Smooth muscle cell (in vitro differentiated cells): Measurements from ENCODE around the gene PGP. TPM values are rescaled to one million over a fixed set of nuclear protein-coding genes. Genes with fewer than 3 reads are reported as not detected.

Experiments
- DNase-seq: peaks from one replicate; lab custom pipeline; 2025; ENCODE audit not compliant: unreplicated experiment; lab: John Stamatoyannopoulos, UW
- H2AFZ ChIP-seq: fragments of 200-600 bp; sonication (generic); 2 replicates; pipeline ENCODE4 v1.6.0; 2016; ENCODE audit warnings: antibody characterized with exemption, low read depth, mild to moderate bottlenecking
- H3F3A ChIP-seq: fragments of 200-600 bp; sonication (generic); 2 replicates; pipeline ENCODE4 v1.6.0; 2017; ENCODE audit warnings: antibody characterized with exemption, low read depth
- H3K27ac ChIP-seq: fragments of 200-600 bp; sonication (generic); 2 replicates; pipeline ENCODE4 v1.5.1; 2016; ENCODE audit warnings: low read depth, mild to moderate bottlenecking
- H3K27me3 ChIP-seq: fragments of 200-600 bp; sonication (generic); 2 replicates; pipeline ENCODE4 v1.6.1; 2016; ENCODE audit warnings: low read depth, mild to moderate bottlenecking
- H3K36me3 ChIP-seq: fragments of 200-600 bp; sonication (generic); 2 replicates; pipeline ENCODE4 v1.5.1; 2016; ENCODE audit warnings: low read depth
- H3K4me1 ChIP-seq: fragments of 200-600 bp; sonication (generic); 2 replicates; pipeline ENCODE4 v1.5.1; 2016; ENCODE audit warnings: low read depth
- H3K4me2 ChIP-seq: fragments of 200-600 bp; sonication (generic); 2 replicates; pipeline ENCODE4 v1.6.0; 2016; ENCODE audit warnings: mild to moderate bottlenecking
- H3K4me3 ChIP-seq: fragments of 200-600 bp; sonication (generic); 2 replicates; pipeline ENCODE4 v1.5.1; 2016; ENCODE audit warnings: mild to moderate bottlenecking
- H3K79me2 ChIP-seq: fragments of 200-600 bp; sonication (generic); 2 replicates; pipeline ENCODE4 v1.6.0; 2016; ENCODE audit warnings: low read depth, mild to moderate bottlenecking
- H3K9ac ChIP-seq: fragments of 200-600 bp; sonication (generic); 2 replicates; pipeline ENCODE4 v1.6.0; 2016; ENCODE audit warnings: low read depth
- H3K9me3 ChIP-seq: fragments of 200-600 bp; sonication (generic); replicated peaks from 2 replicates; pipeline ENCODE4 v1.5.1; 2016; ENCODE audit warnings: low read depth
- H4K20me1 ChIP-seq: fragments of 200-600 bp; sonication (generic); 2 replicates; pipeline ENCODE4 v1.6.0; 2016; ENCODE audit warnings: low read depth
- CTCF ChIP-seq: fragments of 200-600 bp; sonication (generic); IDR thresholded peaks from 2 replicates; pipeline ENCODE4 v1.5.1; 2017; ENCODE audit warnings: borderline replicate concordance, mild to moderate bottlenecking, antibody characterized with exemption; ENCODE audit not compliant: insufficient read depth, poor library complexity, severe bottlenecking
- WGBS: methylation state at CpG from one replicate; pipeline ENCODE4 v1.1.7; 2016; ENCODE audit warnings: low lambda C conversion rate; 5-methylcytosine and 5-hydroxymethylcytosine counted together
- polyA plus RNA-seq: library from polyadenylated mRNA; unstranded; fragments of >200 nt; fragmentation: Nextera tagmentation; extraction: Ambion mirVana; gene quantifications from 2 replicates; pipeline ENCODE4 v1.2.1, GENCODE V29; 2016
- total RNA-seq: library from RNA; depleted of rRNA; stranded (reverse); fragments of >200 nt; gene quantifications from 2 replicates; pipeline ENCODE4 v1.2.3, GENCODE V29; 2014

The PGP gene
- total and polyA plus RNA-seq, 2 experiments from 2014 or later: 21.6 to 30.1 TPM

GRCh38 chr16:2244926-2245795 is 30.5 kb upstream of the PGP start:
- H3K4me3 ChIP-seq: no peak overlapping the region

GRCh38 chr16:2244301-2244700 is 29.7 kb upstream of the PGP start:
- H3K27ac ChIP-seq: no peak overlapping the region
- no peaks in the 10 kb centered on the region for H3K4me1 ChIP-seq
- no peak overlapping the region for H3K9ac ChIP-seq
- H4K20me1 ChIP-seq: no peaks in the 10 kb centered on the region
- peaks cover 6% of the 10 kb centered on the region for H3F3A ChIP-seq
- no peak for DNase-seq
- H3K36me3 ChIP-seq: no peaks in the 10 kb centered on the region
- H3K4me3 ChIP-seq: no peak overlapping the region
- H3K27me3 ChIP-seq: no peaks in the 10 kb centered on the region
- TF ChIP-seq CTCF: no peak
- H3K4me2 ChIP-seq: no peak overlapping the region
- H2AFZ ChIP-seq: no peak overlapping the region
- H3K79me2 ChIP-seq: peaks cover 20% of the 10 kb centered on the region
- WGBS: 87% methylated on average over 17 of the region's 17 CpGs
- no peaks in the 10 kb centered on the region for H3K9me3 ChIP-seq

More at GRCh38 chr16:2244926-2245795, 30.5 kb upstream of the PGP start:
- Histone ChIP-seq H3K79me2 (peaks cover 28% of the 10 kb centered on the region), H4K20me1 (no peaks in the 10 kb centered on the region), H3K4me1 (peaks cover 4% of the 10 kb centered on the region), H3K36me3 (no peaks in the 10 kb centered on the region), H3K4me2 (no peak overlapping the region), H2AFZ (no peak overlapping the region), H3F3A (no peaks in the 10 kb centered on the region), H3K27ac (no peak overlapping the region), H3K9me3 (no peaks in the 10 kb centered on the region), H3K27me3 (no peaks in the 10 kb centered on the region), H3K9ac (no peak overlapping the region)
- DNase-seq: no peak
- WGBS: 95% methylated on average over 30 of the region's 30 CpGs
- no peak for TF ChIP-seq CTCF

- TF ChIP-seq CTCF: no peak
- H3K27ac ChIP-seq: no peak overlapping the region
- H3F3A ChIP-seq: peaks cover 7% of the 10 kb centered on the region
- no peaks in the 10 kb centered on the region for H3K27me3 ChIP-seq
- H3K4me3 ChIP-seq: no peak overlapping the region
- no peaks in the 10 kb centered on the region for H3K36me3 ChIP-seq
- no peak overlapping the region for H3K4me2 ChIP-seq
- H3K79me2 ChIP-seq: peaks cover 15% of the 10 kb centered on the region
- no peak for DNase-seq
- no peak overlapping the region for H2AFZ ChIP-seq
- no peaks in the 10 kb centered on the region for H3K9me3 ChIP-seq
- no peaks in the 10 kb centered on the region for H3K4me1 ChIP-seq
- H4K20me1 ChIP-seq: no peaks in the 10 kb centered on the region
- no peak overlapping the region for H3K9ac ChIP-seq
- 97% methylated on average over 11 of the region's 11 CpGs for WGBS
Measured at GRCh38 chr16:2243781-2244180, 29.1 kb upstream of the PGP start.
